Peyer's patch (tissue), 4 donors: ENCODE measurements around the gene EPHA5.

ENCODE experiments used
- POLR2A ChIP-seq, 2 donors: fragments of 450-650 bp; IDR thresholded peaks; one replicate each; pipeline ENCODE4 v1.5.1; 2017; ENCODE audit warnings: antibody characterized with exemption in 2 of 2, mild to moderate bottlenecking in 2 of 2, moderate library complexity in 2 of 2
- TF ChIP-seq, protein P1 (sequence below), 6 experiments: fragments of 450-650 bp in 4 of 6; fragments of 200-600 bp in 2 of 6; sonication (generic) in 1 of 6; IDR thresholded peaks; one replicate each; pipeline ENCODE4 v1.5.1; 2017 to 2019; ENCODE audit warnings: antibody characterized with exemption in 6 of 6, mild to moderate bottlenecking in 3 of 6, moderate library complexity in 1 of 6

DNA sequence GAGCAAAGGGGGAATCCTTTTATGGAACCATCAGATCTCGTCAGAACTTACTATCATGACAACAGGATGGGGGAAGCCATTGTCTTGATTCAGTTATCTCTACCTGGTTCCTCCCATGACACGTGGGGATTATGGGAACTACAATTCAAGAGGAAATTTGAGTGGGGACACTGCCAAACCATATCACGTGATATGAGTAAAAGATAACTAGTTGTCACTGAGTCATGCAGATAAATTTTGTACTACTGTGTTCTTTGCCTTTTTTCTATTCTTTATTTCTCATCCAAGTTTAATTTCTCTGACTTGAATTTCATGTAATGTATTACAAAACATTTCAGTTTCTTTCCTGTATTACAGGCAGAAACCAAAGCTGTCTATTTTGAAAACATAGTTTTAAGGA lies 383.2 kb downstream of the EPHA5 start:
- TF ChIP-seq, protein P1, sequence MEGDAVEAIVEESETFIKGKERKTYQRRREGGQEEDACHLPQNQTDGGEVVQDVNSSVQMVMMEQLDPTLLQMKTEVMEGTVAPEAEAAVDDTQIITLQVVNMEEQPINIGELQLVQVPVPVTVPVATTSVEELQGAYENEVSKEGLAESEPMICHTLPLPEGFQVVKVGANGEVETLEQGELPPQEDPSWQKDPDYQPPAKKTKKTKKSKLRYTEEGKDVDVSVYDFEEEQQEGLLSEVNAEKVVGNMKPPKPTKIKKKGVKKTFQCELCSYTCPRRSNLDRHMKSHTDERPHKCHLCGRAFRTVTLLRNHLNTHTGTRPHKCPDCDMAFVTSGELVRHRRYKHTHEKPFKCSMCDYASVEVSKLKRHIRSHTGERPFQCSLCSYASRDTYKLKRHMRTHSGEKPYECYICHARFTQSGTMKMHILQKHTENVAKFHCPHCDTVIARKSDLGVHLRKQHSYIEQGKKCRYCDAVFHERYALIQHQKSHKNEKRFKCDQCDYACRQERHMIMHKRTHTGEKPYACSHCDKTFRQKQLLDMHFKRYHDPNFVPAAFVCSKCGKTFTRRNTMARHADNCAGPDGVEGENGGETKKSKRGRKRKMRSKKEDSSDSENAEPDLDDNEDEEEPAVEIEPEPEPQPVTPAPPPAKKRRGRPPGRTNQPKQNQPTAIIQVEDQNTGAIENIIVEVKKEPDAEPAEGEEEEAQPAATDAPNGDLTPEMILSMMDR (IDR thresholded peaks at IDR 0.05) = no peak
- TF ChIP-seq POLR2A (IDR thresholded peaks at IDR 0.05) = no peak
